GM11168 (cell line): ENCODE measurements around the gene MBOAT1.

ENCODE experiments used
- in situ Hi-C: fragments of 300-500 bp; cut with MboI; formaldehyde crosslinking; loops from one replicate; pipeline ENCODE4 v1.12.0; 2022; ENCODE audit warnings: low sequenced_read_pairs; ENCODE audit not compliant: unreplicated experiment

MBOAT1 gene

DNA sequence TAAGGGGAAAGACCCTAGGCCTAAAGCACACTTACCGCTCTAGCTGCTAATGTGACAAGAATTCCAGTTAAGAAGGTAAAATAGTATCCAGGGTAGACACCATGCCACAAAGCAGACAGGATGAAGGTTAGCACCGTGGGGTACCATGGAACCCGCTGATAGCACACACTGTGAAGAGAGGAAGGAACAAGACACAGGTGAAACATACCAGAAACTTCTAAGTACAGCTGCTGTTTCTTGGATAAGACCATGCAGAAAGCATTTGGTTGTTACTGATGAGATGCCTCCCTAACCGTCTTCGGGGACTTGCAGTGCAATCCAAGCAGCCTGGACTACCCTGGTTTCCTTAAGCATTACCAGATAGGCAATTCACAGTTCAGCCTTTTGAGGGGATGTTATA, 99.4 kb downstream of the MBOAT1 start:
- in situ Hi-C loops, result no loop called here

DNA sequence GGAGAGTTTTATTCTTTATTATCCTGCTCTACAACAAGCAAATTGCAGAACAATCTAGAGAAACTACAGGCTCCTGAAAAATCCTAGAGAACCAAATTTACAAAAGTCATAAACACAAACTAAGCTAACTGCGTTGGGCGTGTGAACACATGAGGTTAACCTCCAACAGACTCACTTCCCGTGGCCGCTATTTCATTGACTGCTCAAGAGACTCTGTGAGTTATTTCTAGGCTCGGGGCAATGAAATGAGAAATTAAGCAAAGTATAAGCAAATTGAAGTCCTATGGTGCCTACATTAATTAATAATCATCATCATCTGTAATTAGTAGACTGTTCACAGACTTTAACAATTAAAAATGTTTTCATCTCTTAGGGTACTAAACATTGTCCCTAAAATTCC, 100.0 kb downstream of the MBOAT1 start:
- in situ Hi-C loops, result no loop called here

DNA sequence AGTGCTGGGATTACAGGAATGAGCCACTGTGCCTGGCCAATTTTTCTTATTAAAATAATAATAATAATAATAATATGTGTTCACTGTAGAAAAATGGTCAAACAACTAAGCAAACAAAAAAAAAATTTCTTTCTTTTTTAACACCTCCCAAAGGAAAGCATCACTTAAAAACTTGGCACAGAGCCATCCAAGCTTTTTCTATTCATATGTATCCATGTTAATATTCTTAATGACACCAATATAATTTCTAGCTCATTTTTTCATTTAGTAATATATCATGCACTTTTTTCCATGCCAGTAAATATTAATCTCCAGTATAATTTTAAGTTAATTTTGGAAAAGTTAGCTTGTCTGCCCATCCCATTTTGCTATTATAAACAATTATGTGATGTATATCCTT, 101.8 kb downstream of the MBOAT1 start:
- in situ Hi-C loops, result no loop called here

DNA sequence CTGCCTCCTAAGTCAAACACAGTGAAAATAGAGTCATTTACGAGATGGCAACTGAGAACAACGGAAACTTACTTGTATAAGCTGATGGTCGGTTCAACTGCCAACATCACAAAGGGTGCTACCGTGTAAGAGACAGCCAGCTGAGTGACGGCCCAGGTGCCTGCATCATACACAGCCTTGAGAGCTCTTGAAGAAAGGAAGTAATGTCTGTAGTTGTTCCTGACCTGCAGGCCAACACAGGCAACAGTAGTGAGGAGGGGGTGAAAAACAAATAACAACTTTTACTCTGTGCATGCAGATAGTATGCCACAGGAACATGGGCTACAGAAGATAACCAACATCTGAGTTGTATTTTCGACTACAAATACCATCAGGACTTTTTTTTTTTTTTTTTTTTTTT, 102.7 kb downstream of the MBOAT1 start:
- in situ Hi-C loops, result no loop called here

DNA sequence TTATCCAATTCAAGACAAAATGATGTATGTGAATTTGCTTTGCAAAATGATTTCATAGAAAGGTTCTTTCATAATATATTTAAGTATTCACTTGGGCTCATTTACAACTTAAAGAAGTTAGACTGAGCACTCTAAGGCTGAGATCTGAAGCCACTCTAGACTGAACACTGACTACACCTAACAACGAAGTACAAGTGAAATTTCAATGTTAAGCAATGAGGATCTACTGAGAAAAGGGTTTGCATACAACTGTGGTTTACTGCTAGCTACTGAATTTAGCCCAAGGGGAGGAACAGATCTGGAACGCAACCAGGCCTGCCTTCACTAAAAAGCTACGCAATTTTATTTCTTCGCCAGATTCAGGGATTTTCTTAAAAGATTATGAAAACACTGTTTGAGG, 106.4 kb downstream of the MBOAT1 start:
- in situ Hi-C loops, result no loop called here

DNA sequence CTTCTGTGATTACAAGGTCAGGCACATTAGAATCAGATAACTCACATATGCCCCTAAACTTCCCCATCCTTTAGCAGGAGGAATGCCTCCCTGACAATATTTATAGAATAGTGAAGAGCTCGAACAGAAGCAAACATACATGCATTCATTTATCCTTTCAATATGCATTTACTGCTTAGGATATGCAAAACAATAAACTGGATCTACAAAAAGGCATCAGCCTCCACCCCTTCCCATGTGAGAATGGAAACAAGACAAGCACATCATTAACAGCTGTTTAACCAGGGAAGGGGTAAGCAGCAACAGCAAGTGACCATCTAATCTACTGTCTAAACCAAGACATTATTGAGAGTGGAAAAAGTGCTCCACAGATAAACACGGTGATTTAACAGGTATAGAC, 107.6 kb downstream of the MBOAT1 start:
- in situ Hi-C loops, result no loop called here

DNA sequence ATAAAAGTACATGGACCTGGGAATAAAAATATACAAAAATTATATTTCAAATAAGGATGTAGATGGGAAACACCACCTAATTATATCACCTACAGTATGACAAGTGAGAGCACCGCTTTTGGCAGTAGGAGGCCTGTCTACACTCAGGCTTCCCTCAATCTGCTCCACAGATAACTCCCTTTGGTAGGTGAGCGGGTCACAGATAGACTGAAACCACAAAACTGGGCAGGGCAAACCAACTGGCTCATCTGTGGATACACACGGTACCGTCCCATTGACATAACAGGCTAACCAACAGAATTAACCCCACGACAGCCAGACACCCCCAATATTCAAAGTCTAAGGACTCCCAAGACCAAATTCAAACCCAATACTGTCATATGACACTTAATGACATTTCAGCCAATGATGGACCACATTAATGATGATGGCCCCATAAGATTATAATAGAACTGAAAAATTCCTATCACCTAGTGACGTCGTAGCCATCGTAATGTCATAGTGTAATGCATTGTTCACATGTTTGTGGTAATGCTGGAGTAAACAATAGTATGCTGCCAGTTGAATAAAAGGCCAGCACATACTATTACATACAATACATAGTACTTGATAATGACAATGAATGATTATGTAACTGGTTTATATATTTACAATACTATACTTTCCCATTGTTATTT, 109.7 kb downstream of the MBOAT1 start:
- in situ Hi-C loops, result no loop called here

DNA sequence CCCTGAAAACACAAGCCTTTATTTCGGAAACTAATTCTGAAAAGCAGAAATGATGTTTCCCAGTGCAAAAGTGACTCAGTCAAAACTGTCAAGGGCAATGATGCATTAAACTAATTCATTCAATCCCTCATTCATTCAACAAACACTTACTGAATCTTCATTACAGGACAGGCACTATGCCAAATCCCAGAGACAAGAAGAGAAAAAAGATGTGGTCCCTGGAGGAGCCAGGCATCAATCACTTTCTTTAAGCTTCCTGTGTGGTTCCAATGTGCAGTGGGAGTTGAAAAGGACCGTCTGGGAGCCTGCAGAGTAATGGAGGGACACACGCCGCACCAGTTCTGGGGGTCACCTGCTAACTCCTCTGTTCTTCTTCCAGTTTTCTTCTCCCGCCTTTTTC, 113.1 kb downstream of the MBOAT1 start:
- in situ Hi-C loops, result no loop called here

DNA sequence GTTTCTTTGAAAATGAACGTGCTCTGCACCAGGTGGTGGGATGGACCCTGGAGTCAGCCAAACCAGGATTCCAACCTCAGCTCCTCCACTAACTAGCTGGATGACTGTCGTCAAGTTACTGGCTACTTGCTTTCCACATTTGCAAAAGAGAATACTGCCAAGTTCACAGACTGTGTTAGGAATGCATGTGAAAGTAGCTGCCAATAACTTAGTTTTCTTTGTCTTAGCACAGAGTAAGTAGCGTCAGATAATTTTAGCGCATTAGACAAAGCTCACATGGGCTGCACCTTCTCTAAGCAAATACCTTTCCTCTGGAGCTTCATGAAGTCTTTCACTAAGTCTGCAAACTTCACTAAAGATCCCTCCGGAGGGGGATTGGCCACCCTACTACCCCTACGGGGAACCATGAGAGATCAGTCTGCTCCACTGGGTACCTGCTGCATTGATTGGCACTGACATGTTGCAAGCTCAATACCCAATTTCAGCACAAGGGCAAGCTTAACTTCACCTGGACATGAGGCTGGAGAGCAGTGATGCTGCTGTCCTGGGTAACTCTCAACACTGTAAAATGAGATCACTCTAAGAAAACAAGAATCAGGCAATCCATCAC, 113.9 kb downstream of the MBOAT1 start:
- in situ Hi-C loops, result no loop called here

DNA sequence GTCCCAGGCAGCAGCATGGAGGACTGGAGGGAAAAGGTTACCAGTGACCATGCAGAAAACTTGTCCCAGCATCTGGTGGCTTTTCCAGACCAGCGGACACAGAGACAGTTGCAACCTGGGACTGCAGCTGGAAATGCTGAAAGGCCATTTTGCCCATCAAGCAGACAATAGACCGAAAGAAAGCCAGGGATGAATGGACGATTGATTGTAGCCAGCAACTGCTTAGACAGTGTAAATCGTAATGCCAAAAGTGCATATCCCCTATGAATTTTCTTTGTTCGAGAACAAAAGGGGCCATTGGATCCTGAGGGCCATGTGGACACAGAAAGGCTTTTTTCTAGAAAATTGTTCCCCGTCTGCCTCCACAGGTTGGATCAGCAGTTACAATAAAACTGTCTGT, 115.7 kb downstream of the MBOAT1 start:
- in situ Hi-C loops, result no loop called here

DNA sequence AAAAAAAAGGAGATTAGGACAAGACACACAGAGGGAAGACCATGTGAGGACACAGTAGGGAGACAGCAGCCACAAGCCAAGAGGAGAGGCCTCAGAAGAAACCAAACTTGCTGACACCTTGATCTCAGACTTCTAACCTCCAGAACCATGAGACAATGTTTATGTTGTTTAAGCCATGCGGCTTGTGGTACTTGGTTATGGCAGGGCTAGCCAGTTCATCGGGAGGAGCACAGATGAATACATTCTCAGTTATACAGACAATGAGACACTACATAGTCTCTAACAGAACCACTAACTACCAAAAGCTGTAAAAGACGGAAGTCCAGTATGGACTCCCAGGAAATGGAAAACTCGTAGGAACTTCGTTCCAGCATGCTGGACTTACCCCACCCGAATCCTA, 116.8 kb downstream of the MBOAT1 start:
- in situ Hi-C loops, result no loop called here

DNA sequence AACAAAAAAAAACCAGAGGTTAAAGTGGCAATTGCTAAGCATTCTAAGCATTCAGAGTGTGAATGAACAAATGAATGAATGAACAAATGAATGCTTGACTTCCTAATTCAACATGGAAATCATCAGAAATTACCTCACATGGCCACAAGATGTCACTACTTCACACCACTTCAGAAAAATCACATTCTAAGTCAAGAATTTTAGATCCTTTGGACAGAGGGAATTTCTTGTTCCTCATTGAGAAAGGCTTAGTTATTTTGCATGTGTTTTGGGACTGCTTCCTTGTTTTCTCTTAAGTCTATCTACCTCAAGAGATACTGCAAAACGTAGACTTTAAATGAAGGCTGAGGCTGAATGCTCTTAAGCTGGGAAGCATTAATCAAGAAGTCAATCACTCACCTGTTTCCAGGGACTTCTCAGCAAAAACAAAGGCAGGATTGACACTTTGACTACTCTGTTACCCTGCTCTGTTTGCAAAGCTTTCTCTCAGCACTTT, 120.2 kb downstream of the MBOAT1 start:
- in situ Hi-C loops, result no loop called here

DNA sequence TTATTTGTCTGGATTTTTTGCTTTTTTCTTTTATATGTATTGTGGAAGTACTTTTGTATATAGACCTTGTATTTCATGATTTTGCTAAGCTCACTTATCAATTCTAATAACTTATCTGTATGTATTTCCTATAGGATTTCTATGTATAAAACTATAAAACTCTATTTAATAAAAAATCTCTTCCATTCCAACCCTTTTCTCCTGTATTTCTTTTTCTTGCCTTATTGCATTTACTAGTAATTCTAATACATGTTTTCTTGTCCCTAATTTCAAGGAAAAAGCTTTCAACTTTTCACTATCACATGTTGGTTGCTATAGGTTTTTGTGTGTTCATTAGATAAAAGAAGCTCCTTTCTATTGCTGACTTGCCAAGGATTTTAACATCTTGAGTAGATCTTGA, 125.3 kb downstream of the MBOAT1 start:
- in situ Hi-C loops, result no loop called here

DNA sequence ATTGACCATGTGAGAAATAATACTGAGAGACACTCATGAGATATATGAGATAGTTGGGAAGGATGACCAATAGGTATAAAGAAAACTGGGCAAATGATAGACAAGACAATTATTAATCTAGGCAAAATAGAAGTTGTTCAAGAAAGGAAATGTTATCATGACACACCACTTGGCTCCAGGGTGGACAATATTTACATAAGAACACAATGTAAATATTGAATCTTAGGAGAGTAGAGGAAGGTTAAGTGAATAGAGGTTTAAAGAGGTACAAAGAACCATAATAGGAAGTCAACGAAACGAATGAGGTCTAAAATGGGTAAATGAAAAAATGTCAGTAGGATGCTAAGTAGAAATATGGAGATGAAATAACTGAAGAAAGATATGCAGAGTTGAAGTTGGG, 126.5 kb downstream of the MBOAT1 start:
- in situ Hi-C loops, result no loop called here

DNA sequence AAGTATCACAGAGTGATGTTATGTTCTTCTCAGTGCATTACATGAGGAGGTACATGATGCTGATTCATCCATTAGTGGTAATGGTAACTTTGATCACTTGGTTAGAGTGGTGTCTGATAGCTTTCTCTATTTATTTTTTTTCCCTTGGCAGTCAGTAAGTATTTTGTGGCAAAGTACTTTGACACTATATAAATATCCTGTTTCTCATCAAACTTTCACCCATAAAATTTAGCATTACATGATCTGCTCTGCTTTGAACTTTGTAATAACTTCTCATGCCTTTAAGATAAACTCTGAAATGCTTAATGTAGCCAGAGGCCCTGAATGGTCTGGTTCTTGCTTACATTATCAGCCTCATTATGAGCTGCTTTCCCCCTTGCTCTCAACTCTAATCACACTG, 127.9 kb downstream of the MBOAT1 start:
- in situ Hi-C loops, result no loop called here

DNA sequence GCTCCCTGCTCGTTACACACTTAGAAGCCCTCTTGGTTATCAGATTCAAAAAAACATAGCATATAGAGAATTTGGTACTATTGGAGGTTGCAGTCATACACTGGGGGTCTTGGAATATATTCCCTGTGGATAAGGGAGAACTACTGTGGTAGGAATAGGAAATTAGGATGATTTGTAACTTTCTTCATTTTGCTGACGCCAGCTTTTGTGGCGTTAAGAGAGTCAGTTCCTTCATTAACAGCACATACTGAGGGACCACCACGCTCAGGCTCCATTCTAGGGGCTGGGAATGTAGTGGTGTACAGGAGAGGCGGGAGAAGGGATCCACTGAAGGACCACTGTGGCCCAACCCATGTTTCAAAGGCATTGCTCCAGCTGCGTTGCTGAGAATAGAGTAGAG, 140.3 kb downstream of the MBOAT1 start:
- in situ Hi-C loops, result loop anchor here (25.0 kb wide), 1 partner anchor 1085 kb away; no protein-coding TSS in a partner anchor

DNA sequence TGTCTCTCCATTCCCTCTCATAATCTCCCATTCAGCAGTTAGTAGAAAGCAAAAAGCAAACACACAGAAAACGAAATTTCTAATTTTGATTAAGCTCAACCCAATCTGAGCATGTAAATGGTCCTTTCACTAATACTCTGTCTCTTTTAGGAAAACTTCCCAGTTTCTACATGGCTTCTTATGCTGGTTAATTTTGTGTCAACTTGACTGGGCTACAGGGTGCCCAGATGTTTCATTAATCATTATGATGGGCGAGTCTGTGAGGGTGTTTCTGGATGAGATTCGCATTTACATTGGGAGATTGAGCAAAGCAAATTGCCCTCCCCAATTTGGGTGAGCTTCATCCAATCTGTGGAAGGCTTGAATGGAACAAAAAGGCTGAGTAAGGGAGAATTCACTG, 142.2 kb downstream of the MBOAT1 start:
- in situ Hi-C loops, result loop anchor here (25.0 kb wide), 1 partner anchor 1083 kb away; no protein-coding TSS in a partner anchor

DNA sequence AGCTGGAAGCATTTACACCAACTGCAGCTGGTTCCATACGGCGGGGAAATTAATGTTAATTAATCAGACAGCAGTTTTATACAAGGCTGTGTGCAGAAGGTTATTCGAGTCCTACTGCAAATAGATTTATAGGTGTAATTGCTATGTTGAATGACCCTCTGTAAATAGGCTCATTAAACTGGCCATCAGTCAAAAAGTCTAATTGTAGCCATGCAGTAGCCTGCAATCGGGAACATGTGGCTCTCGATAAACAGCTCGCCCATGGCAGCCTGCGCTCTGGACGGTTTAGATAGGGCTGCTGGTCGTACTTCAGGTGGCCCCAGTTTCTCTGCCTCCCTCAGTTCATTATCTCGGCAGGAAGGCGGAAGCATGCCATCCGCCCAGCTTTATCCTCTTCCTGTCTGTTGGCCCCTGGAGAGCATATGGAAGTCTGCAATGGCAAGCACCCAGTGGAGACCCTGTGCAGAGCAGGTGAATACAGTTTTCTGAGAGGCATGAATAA, 143.2 kb downstream of the MBOAT1 start:
- in situ Hi-C loops, result loop anchor here (25.0 kb wide), 1 partner anchor 1082 kb away; no protein-coding TSS in a partner anchor

DNA sequence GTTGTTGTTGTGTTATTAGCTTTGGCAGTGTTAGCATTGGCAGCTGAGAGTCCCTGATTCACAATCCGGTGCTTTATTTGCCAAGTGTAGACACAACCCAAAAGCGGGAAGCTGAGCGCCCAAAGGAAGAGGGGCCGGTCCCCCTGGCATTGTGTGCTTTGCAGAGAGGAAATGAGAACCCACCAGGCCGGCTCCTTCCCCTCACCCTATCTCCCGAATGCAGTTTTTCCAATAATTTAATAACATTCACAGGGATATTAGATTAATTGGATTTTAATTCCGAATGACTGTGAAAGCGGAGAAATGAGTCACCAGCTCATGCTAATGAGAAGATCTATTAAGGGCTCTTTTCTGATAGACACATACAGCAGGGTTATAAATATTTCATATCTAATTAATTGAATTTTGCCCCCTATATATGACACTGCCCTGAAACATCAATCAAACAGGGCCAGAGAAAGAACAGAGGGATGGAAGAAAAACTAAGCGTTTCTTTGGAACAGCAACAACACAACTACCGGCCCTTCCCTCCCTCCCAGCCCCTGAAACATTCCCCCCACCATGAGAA, 143.8 kb downstream of the MBOAT1 start:
- in situ Hi-C loops, result loop anchor here (25.0 kb wide), 1 partner anchor 1081 kb away; no protein-coding TSS in a partner anchor

DNA sequence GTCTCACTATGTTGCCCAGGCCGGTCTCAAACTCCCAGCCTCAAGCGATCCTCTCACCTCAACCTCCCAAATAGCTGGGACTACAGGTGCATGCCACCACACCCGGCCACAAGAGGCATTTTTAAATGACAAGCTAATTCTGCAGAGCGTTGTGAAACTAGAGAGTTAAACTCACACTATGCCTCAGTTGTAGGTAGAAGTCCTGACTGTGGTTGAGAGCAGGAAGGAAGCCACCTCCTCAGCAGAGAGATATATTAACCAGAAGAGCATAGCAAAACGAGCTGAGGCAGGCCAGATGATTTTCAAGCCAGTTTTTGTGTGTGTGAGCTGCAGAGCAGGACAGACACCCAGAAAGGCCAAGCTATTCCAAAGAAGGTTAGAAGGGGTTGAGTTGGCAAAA, 150.3 kb downstream of the MBOAT1 start:
- in situ Hi-C loops, result loop anchor here (25.0 kb wide), 1 partner anchor 1075 kb away; no protein-coding TSS in a partner anchor

DNA sequence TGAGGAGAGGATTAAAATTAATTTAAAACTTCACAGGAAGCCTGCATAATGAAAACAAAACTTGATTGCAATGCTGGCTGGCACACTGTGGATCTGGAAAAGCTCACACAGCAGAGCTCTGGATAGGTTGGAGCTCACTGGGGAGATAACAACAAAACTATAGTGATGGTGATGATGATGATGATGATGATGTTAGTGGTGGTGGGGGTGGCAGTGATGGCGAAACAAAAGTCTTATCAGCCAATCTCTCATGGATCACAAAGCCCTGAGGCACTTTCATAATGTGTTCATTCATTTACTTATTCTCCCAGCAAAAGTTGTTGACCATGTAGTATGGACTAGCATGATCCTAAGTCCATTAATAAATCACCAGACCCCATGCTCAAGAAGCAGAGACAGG, 152.0 kb downstream of the MBOAT1 start:
- in situ Hi-C loops, result loop anchor here (25.0 kb wide), 1 partner anchor 1073 kb away; no protein-coding TSS in a partner anchor
